Measurements from ENCODE around the gene PDE4B. TPM values are rescaled to one million over a fixed set of nuclear protein-coding genes. Genes with fewer than 3 reads are reported as not detected.

PDE4B gene
- total and polyA plus RNA-seq, 11 donors, result 1.4 to 71.9 (median 16.2) TPM

DNA sequence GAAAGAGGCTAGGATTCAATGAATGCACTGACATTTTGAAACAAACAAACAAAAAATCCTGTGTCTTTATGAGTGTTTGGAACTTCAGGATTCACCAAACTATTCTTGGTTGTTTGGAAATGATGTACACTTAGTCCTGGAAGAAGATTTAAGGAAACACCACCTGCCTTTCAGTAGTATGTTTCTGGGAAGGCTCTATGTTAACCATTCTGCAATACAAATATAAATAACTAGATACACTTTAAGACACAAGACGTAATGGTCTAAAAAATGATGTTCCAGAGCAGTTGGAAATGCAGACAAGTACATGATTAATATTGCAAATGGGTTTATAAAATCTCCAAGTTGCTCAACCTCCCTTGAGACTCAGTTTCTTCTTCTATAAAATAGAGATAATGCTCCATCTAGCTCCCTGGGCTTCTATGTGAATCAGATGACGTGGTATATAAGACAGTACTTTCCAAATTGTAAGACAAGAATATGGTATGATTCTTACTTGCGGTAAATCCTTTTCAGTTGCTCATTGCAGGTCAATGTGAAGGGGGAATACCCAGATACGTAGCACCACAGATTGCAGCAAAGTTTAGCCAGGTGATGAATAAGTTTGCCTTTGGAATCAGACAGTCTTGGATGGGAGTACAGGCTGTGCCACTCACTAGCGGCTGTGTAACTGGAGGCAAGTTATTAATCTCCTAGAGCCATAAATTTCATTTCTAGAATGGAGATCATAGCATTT lies 516.5 kb downstream of the PDE4B start:
- H3K27me3 ChIP-seq, result no peaks in the 10 kb centered on the region
- WGBS, 4 donors, result 92 to 96% (median 96%) methylated on average over 5 of the region's 5 CpGs
- DNase-seq, result no peak
- H3K4me1 ChIP-seq, result peaks cover 0 to 5% (median 0%) of the 10 kb centered on the region in 12 donors
- no peaks in the 10 kb centered on the region for H3K9me3 ChIP-seq
- ATAC-seq, result no peak
- intact Hi-C loops (cut with DNase I), result no loop called here
- no peaks in the 10 kb centered on the region for H3K36me3 ChIP-seq
- TF ChIP-seq, protein P1, sequence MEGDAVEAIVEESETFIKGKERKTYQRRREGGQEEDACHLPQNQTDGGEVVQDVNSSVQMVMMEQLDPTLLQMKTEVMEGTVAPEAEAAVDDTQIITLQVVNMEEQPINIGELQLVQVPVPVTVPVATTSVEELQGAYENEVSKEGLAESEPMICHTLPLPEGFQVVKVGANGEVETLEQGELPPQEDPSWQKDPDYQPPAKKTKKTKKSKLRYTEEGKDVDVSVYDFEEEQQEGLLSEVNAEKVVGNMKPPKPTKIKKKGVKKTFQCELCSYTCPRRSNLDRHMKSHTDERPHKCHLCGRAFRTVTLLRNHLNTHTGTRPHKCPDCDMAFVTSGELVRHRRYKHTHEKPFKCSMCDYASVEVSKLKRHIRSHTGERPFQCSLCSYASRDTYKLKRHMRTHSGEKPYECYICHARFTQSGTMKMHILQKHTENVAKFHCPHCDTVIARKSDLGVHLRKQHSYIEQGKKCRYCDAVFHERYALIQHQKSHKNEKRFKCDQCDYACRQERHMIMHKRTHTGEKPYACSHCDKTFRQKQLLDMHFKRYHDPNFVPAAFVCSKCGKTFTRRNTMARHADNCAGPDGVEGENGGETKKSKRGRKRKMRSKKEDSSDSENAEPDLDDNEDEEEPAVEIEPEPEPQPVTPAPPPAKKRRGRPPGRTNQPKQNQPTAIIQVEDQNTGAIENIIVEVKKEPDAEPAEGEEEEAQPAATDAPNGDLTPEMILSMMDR (IDR thresholded peaks at IDR 0.05), result no peak
- no peak for TF ChIP-seq POLR2A (IDR thresholded peaks at IDR 0.05)
- H3K4me3 ChIP-seq, result no peak overlapping the region
- no peak overlapping the region for H3K27ac ChIP-seq

DNA sequence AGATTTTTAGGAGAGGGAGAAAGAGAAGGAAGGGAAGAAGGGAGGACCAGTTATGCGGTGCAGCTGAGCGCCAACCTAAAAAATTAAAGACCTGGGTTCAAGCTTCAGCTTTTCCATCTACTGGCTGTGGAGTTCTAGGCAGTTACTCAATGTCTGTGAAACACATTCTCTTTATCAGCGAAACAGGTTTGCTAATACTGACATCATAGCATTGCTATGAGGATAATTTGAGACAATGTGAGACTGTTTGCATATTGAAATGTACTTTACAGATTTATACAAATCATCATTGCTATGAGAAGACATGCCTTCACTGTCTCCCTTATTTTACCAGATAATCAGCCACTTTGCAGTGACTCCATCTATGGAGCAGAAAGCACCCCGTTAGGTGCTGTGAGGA lies 518.4 kb downstream of the PDE4B start:
- WGBS, 4 donors, result 70 to 86% (median 78%) methylated on average over 4 of the region's 4 CpGs
- H3K27ac ChIP-seq, result no peak overlapping the region

DNA sequence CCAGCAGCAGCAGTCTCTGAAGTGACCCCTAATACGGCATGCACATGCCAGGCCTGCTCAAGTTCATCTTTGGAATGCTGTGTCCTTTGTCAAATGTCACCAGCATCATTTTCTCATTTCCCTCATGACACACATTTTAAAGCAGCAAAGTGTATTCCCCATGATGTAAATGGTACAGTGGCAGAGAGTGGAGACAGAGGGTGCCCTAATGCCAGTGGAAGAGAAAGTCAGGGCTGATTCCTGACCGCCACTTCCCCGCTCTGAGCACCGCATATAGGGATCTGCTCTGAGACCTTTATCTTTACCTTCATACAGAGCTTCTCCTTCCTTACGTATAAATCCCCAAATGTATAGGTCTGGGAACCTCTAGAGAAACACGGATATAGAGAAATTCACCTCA lies 518.9 kb downstream of the PDE4B start:
- TF ChIP-seq POLR2A (IDR thresholded peaks at IDR 0.05), result no peak
- TF ChIP-seq, protein P1 (IDR thresholded peaks at IDR 0.05), result no peak
- no peak overlapping the region for H3K4me3 ChIP-seq
- no peaks in the 10 kb centered on the region for H3K27me3 ChIP-seq
- ATAC-seq (no peak), DNase-seq (no peak)
- 89 to 92% (median 90%) methylated on average over 6 of the region's 6 CpGs for WGBS, 4 donors
- peaks cover 0 to 12% (median 1%) of the 10 kb centered on the region in 12 donors for H3K4me1 ChIP-seq
- H3K36me3 ChIP-seq, result no peaks in the 10 kb centered on the region
- no peaks in the 10 kb centered on the region for H3K9me3 ChIP-seq
- intact Hi-C loops (cut with DNase I), result loop anchor here in 1 of 10 donors (5.0 kb wide), 1 partner anchor 34 kb away; no protein-coding TSS in a partner anchor
- H3K27ac ChIP-seq, result no peak overlapping the region

More for the DNA sequence above, 518.4 kb downstream of the PDE4B start:
- Histone ChIP-seq H3K4me1 (peaks cover 0 to 7% (median 0%) of the 10 kb centered on the region in 12 donors), H3K27me3 (no peaks in the 10 kb centered on the region), H3K4me3 (no peak overlapping the region), H3K9me3 (no peaks in the 10 kb centered on the region), H3K36me3 (no peaks in the 10 kb centered on the region)
- TF ChIP-seq, protein P1 (IDR thresholded peaks at IDR 0.05), result no peak
- TF ChIP-seq POLR2A (IDR thresholded peaks at IDR 0.05), result no peak
- no peak for ATAC-seq
- intact Hi-C loops (cut with DNase I), result loop anchor here in 1 of 10 donors (5.0 kb wide), 1 partner anchor 34 kb away; no protein-coding TSS in a partner anchor
- DNase-seq, result no peak

DNA sequence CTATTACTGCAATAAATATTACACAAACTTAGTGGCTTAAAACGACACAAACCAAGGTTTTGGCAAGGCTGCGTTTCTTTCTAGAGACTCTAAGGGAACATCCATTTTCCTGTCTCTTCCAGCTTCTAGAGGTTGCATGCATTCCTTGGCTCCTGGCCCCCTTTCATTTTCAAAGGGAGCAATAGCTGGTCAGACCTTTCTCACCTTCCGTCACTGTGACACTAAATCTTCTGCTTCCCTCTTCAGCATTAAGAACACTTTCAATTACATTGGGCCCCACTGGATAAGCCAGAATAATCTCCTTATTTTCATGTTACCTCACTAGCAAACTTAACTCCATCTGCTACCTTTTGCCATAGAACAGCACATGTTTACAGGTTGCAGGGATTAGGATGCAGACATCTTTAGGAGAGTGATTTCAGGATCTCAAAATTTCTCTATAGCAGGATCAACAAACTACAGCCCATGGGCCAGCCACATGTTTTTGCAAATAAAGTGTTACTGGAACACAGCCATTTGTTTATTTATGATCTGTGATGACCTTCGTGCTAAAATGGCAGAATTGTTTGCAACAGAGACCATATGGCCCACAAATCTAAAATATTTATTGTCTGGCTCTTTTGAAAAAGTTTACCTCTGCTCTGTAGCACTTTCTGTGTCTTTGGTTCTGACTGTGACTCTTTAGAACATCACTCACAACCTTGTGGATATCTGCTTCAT lies 519.7 kb downstream of the PDE4B start:
- no peak for ATAC-seq
- no peak overlapping the region for H3K27ac ChIP-seq

More for the DNA sequence above, 519.7 kb downstream of the PDE4B start:
- 66 to 80% (median 74%) methylated on average over 4 of the region's 4 CpGs for WGBS, 4 donors
- DNase-seq, result no peak
- no peak overlapping the region for H3K4me3 ChIP-seq
- TF ChIP-seq POLR2A (IDR thresholded peaks at IDR 0.05), result no peak
- TF ChIP-seq, protein P1 (IDR thresholded peaks at IDR 0.05), result no peak
- H3K27me3 ChIP-seq, result no peaks in the 10 kb centered on the region
- H3K9me3 ChIP-seq, result no peaks in the 10 kb centered on the region
- peaks cover 0 to 20% (median 5%) of the 10 kb centered on the region in 12 donors for H3K4me1 ChIP-seq
- intact Hi-C loops (cut with DNase I), result loop anchor here in 1 of 10 donors (5.0 kb wide), 1 partner anchor 35 kb away; no protein-coding TSS in a partner anchor
- no peaks in the 10 kb centered on the region for H3K36me3 ChIP-seq

All from heart left ventricle (tissue), 16 donors.